GM12892 (cell line): ENCODE measurements around the gene ANGPTL4.

Experiments
- POLR2A ChIP-seq: IDR thresholded peaks from 2 replicates; pipeline ENCODE4 v1.6.1; 2011; ENCODE audit warnings: low read depth, low read length, control low read depth
- POLR2AphosphoS5 ChIP-seq: IDR thresholded peaks from 2 replicates; pipeline ENCODE4 v1.6.1; 2011; ENCODE audit warnings: low read depth, low read length, control low read depth
- TAF1 ChIP-seq: IDR thresholded peaks from 2 replicates; pipeline ENCODE4 v1.6.1; 2011; ENCODE audit warnings: low read depth, mild to moderate bottlenecking, control low read depth, low read length, borderline replicate concordance

DNA sequence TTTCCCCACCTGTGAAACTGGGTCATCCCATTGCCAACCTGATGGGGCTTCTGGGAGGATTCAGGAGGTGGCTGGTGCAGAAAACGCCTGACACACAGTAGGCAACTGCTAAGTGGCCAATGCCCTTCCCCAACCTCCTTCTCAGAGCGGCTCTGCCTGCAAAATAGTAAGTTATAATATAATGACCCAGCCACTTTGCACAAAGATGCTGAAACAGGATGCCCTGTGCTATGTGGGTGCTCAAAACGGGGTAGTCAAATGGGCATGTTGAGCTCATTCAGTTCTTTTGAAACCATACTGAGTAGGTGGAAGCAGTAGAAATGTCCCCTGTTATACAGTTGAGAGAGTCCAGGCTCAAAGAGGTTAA lies 49.7 kb downstream of the ANGPTL4 start:
- TF ChIP-seq POLR2A = no peak
- no peak for TF ChIP-seq POLR2AphosphoS5
- no peak for TF ChIP-seq TAF1
